Mesothelial cell of epicardium (in vitro differentiated cells): ENCODE data around the gene PNRC1. TPM values are rescaled to one million over a fixed set of nuclear protein-coding genes. Genes with fewer than 3 reads are reported as not detected.
"Not testable (repeated sequence)": the region's sequence is repeated elsewhere in the genome, so short reads cannot be mapped to it uniquely, and the experiment has no call there.

Experiments
- DNase-seq, 2 experiments: peaks; one replicate each; pipeline ENCODE4 v3.0.0; 2021; ENCODE audit warnings: low spot score in 2 of 2; ENCODE audit not compliant: unreplicated experiment in 2 of 2
- H3K27ac Mint-ChIP-seq: 2 replicates; pipeline ENCODE4 v1.8.0; 2021; ENCODE audit warnings: mixed read lengths
- H3K27me3 Mint-ChIP-seq: 2 replicates; pipeline ENCODE4 v1.8.0; 2021; ENCODE audit warnings: low read depth, mixed read lengths
- H3K36me3 Mint-ChIP-seq: 2 replicates; pipeline ENCODE4 v1.8.0; 2021; ENCODE audit warnings: mixed read lengths
- H3K4me1 Mint-ChIP-seq: 2 replicates; pipeline ENCODE4 v1.8.0; 2021; ENCODE audit warnings: mixed read lengths
- H3K4me3 Mint-ChIP-seq: 2 replicates; pipeline ENCODE4 v1.8.0; 2021; ENCODE audit warnings: mild to moderate bottlenecking, moderate library complexity, mixed read lengths
- H3K9me3 Mint-ChIP-seq: 2 replicates; pipeline ENCODE4 v1.8.0; 2021; ENCODE audit warnings: mixed read lengths
- CTCF ChIP-seq: fragments of 200-600 bp; sonication (generic); IDR thresholded peaks from one replicate; pipeline ENCODE4 v1.5.0; 2021; ENCODE audit warnings: antibody characterized with exemption; ENCODE audit not compliant: unreplicated experiment
- total RNA-seq: library from RNA; stranded (reverse); gene quantifications from 3 replicates; pipeline ENCODE4 v1.2.1, GENCODE V29; 2021

Gene PNRC1
- total RNA-seq, 1 donor from 2014 or later, result 190 TPM

GRCh38 chr6:89118931-89119330 lies 38.4 kb downstream of the PNRC1 start:
- no peaks in the 10 kb centered on the region for H3K9me3 Mint-ChIP-seq
- H3K27ac Mint-ChIP-seq, result peak overlapping the region; percentile 7
- H3K4me3 Mint-ChIP-seq, result peak overlapping the region; percentile 70
- DNase-seq, result no peak
- H3K27me3 Mint-ChIP-seq, result no peaks in the 10 kb centered on the region
- no peak for TF ChIP-seq CTCF
- H3K36me3 Mint-ChIP-seq, result no peaks in the 10 kb centered on the region
- H3K4me1 Mint-ChIP-seq, result peaks cover 11% of the 10 kb centered on the region

GRCh38 chr6:89120371-89120770 lies 39.8 kb downstream of the PNRC1 start:
- no peak for TF ChIP-seq CTCF
- peaks cover 11% of the 10 kb centered on the region for H3K4me1 Mint-ChIP-seq
- H3K27me3 Mint-ChIP-seq, result no peaks in the 10 kb centered on the region

GRCh38 chr6:89121934-89122333 lies 41.4 kb downstream of the PNRC1 start:
- peaks cover 2% of the 10 kb centered on the region for H3K9me3 Mint-ChIP-seq

More at GRCh38 chr6:89120371-89120770, 39.8 kb downstream of the PNRC1 start:
- H3K9me3 Mint-ChIP-seq, result no peaks in the 10 kb centered on the region
- DNase-seq, result no peak
- no peak overlapping the region for H3K27ac Mint-ChIP-seq
- no peak overlapping the region for H3K4me3 Mint-ChIP-seq
- no peaks in the 10 kb centered on the region for H3K36me3 Mint-ChIP-seq

GRCh38 chr6:89122625-89123024 lies 42.1 kb downstream of the PNRC1 start:
- H3K4me1 Mint-ChIP-seq, result peaks cover 2% of the 10 kb centered on the region
- H3K36me3 Mint-ChIP-seq, result peaks cover 4% of the 10 kb centered on the region
- TF ChIP-seq CTCF, result no peak
- no peak for DNase-seq
- H3K9me3 Mint-ChIP-seq, result peaks cover 2% of the 10 kb centered on the region
- no peaks in the 10 kb centered on the region for H3K27me3 Mint-ChIP-seq
- H3K4me3 Mint-ChIP-seq, result no peak overlapping the region
- no peak overlapping the region for H3K27ac Mint-ChIP-seq

More at GRCh38 chr6:89121934-89122333, 41.4 kb downstream of the PNRC1 start:
- Mint-ChIP-seq H3K27ac (no peak overlapping the region), H3K4me3 (no peak overlapping the region), H3K27me3 (no peaks in the 10 kb centered on the region), H3K36me3 (peaks cover 3% of the 10 kb centered on the region), H3K4me1 (peaks cover 5% of the 10 kb centered on the region)
- no peak for DNase-seq
- no peak for TF ChIP-seq CTCF

GRCh38 chr6:89128256-89128671 lies 47.7 kb downstream of the PNRC1 start:
- H3K4me3 Mint-ChIP-seq, DNase-seq, H3K27ac Mint-ChIP-seq, H3K27me3 Mint-ChIP-seq, H3K4me1 Mint-ChIP-seq: not testable (repeated sequence)
- peaks cover 12% of the 10 kb centered on the region for H3K9me3 Mint-ChIP-seq
- H3K36me3 Mint-ChIP-seq, result peaks cover 17% of the 10 kb centered on the region

GRCh38 chr6:89131599-89131998 lies 51.0 kb downstream of the PNRC1 start:
- Mint-ChIP-seq H3K27ac (no peak overlapping the region), H3K9me3 (peaks cover 26% of the 10 kb centered on the region), H3K27me3 (peaks cover 2% of the 10 kb centered on the region), H3K36me3 (peaks cover 21% of the 10 kb centered on the region), H3K4me1 (no peaks in the 10 kb centered on the region), H3K4me3 (no peak overlapping the region)
- no peak for TF ChIP-seq CTCF
- no peak for DNase-seq
